GM12891 (cell line): ENCODE measurements around the gene CALML3. TPM values are rescaled to one million over a fixed set of nuclear protein-coding genes. Genes with fewer than 3 reads are reported as not detected.
A peak's percentile ranks its signal among the peaks of the same experiment; 100 is the strongest.
"Not testable (repeated sequence)": the region's sequence is repeated elsewhere in the genome, so short reads cannot be mapped to it uniquely, and the experiment has no call there.

Experiments
- DNase-seq: peaks from one replicate; pipeline ENCODE4 v3.0.0; 2011; ENCODE audit warnings: low spot score; ENCODE audit not compliant: insufficient read length
- FAIRE-seq: peaks from 2 replicates; lab custom pipeline; 2011; peaks lifted over from hg19 to GRCh38; lab: Jason Lieb, UNC
- PAX5 ChIP-seq: IDR thresholded peaks from 2 replicates; pipeline ENCODE4 v1.6.1; 2011; ENCODE audit warnings: low read length, moderate library complexity, mild to moderate bottlenecking; ENCODE audit not compliant: insufficient read depth, severe bottlenecking
- POLR2A ChIP-seq: IDR thresholded peaks from 2 replicates; pipeline ENCODE4 v1.6.1; 2011; ENCODE audit warnings: low read depth, low read length, control low read depth
- POLR2AphosphoS5 ChIP-seq: IDR thresholded peaks from 2 replicates; pipeline ENCODE4 v1.6.1; 2011; ENCODE audit warnings: low read depth, low read length, control low read depth
- POU2F2 ChIP-seq: IDR thresholded peaks from 2 replicates; pipeline ENCODE4 v1.6.1; 2011; ENCODE audit warnings: low read depth, mild to moderate bottlenecking, control low read depth, low read length, moderate library complexity
- SPI1 ChIP-seq: IDR thresholded peaks from 2 replicates; pipeline ENCODE4 v1.6.1; 2011; ENCODE audit warnings: low read depth, low read length, control low read depth
- TAF1 ChIP-seq: IDR thresholded peaks from 2 replicates; pipeline ENCODE4 v1.6.1; 2011; ENCODE audit warnings: low read depth, low read length, control low read depth
- polyA plus RNA-seq: library from polyadenylated mRNA; unstranded; fragments of >200 nt; gene quantifications from one replicate; pipeline ENCODE4 v1.2.1, GENCODE V29; 2012; ENCODE audit warnings: low read depth, missing spikeins, inconsistent platforms; ENCODE audit not compliant: missing spikeins

Gene CALML3
- not detected for polyA plus RNA-seq

DNA sequence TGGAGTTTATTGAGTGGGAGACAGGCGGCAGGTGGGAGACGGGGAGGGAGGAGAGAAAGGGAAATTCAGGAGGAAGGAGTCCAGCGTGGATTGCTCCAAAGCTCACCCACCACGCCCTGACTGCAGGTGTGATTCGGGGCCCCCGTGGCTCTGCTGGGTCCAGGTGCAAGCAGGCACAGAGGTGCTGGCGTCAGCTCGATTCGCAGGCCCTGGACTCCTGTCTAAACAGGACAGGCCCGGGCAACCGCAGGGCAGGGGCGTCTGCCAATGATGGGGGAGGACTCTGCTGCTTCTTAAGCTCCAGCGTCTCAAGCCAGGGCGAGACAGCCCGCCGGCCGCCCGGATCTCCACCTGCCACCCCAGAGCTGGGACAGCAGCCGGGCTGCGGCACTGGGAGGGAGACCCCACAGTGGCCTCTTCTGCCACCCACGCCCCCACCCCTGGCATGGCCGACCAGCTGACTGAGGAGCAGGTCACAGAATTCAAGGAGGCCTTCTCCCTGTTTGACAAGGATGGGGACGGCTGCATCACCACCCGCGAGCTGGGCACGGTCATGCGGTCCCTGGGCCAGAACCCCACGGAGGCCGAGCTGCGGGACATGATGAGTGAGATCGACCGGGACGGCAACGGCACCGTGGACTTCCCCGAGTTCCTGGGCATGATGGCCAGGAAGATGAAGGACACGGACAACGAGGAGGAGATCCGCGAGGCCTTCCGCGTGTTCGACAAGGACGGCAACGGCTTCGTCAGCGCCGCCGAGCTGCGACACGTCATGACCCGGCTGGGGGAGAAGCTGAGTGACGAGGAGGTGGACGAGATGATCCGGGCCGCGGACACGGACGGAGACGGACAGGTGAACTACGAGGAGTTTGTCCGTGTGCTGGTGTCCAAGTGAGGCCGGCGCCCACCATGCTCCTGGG, at the start of gene CALML3:
Gene CALML3 (plus strand): TSS at position 321 of the 920 bp plus-strand sequence. CDS start 125 bp downstream, at position 446.
- FAIRE-seq, result no peak
- TF ChIP-seq PAX5, result no peak
- no peak for TF ChIP-seq POLR2A
- TF ChIP-seq SPI1, result no peak
- TF ChIP-seq POLR2AphosphoS5, result no peak
- TF ChIP-seq TAF1, result no peak
- TF ChIP-seq POU2F2, result no peak
- no peak for DNase-seq

DNA sequence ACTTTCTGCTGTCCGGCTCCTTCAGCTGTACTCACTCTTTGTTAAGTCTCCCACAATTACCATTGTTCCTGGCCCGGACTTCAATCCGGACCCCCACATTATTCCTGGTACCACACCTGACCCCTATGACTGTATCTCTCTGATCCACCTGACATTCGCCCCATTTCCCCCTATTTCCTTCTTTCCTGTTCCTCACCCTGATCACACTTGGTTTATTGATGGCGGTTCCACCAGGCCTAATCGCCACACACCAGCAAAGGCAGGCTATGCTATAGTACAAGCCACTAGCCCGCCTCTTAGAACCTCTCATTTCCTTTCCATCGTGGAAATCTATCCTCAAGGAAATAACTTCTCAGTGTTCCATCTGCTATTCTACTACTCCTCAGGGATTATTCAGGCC, 49.7 kb upstream of the CALML3 start:
- not testable (repeated sequence) for FAIRE-seq

DNA sequence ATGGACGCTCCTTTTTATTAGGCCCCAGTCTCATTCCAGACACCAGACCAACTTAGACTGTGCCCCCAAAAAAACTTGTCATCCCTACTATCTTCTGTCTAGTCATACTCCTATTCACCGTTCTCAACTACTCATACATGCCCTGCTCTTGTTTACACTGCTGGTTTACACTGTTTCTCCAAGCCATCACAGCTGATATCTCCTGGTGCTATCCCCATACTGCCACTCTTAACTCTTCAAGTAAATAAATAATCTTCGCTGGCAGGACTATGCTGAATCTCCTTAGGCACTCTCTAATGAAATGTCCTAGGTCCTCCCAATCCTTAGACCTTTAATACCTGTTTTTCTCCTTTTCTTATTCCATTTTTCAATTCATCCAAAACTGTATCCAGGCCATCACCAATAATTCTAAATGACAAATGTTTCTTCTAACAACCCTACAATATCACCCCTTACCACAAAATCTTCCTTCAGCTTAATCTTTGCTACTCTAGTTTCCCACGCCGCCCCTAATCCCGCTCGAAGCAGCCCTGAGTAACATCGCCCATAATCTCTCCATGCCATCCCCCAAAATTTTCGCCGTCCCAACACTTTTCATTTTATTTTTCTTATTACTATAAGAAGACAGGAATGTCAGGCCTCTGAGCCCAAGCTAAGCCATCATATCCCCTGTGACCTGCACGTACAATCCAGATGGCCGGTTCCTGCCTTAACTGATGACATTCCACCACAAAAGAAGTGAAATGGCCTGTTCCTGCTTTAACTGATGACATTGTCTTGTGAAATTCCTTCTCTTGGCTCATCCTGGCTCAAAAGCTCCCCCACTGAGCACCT, 48.6 kb upstream of the CALML3 start:
- not testable (repeated sequence) for DNase-seq, FAIRE-seq

More for the DNA sequence above, 49.7 kb upstream of the CALML3 start:
- DNase-seq, result not testable (repeated sequence)

DNA sequence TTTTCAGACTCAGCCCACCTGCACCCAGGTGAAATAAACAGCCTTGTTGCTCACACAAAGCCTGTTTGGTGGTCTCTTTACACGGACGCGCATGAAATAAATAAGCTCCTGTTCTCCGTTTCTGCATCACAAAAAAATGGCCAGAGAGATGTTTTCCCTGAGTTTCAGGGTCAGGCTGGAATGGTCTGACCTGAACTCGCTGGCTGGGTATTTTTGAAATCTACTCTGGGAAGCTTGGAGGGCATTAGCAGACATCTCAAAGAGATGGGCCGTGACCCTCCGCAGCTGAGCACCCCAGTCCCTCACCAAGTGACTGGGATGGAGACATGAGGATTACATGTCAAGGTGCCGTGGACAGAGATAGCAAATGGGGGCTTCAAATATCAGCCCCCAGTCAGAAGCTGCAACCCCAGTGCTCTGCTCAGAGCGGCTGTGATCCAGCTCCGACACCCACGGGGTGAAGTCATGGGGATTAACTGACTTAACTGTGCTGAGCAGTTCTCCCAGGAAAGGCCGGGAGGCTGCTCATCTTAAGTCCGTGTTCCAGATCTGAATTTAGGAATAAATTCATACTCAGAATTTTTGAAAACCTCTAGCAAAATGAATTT, 47.7 kb upstream of the CALML3 start:
- FAIRE-seq (no peak), DNase-seq (no peak)
- TF ChIP-seq TAF1 (no peak), POU2F2 (no peak), PAX5 (no peak), POLR2AphosphoS5 (no peak), POLR2A (no peak), SPI1 (no peak)

DNA sequence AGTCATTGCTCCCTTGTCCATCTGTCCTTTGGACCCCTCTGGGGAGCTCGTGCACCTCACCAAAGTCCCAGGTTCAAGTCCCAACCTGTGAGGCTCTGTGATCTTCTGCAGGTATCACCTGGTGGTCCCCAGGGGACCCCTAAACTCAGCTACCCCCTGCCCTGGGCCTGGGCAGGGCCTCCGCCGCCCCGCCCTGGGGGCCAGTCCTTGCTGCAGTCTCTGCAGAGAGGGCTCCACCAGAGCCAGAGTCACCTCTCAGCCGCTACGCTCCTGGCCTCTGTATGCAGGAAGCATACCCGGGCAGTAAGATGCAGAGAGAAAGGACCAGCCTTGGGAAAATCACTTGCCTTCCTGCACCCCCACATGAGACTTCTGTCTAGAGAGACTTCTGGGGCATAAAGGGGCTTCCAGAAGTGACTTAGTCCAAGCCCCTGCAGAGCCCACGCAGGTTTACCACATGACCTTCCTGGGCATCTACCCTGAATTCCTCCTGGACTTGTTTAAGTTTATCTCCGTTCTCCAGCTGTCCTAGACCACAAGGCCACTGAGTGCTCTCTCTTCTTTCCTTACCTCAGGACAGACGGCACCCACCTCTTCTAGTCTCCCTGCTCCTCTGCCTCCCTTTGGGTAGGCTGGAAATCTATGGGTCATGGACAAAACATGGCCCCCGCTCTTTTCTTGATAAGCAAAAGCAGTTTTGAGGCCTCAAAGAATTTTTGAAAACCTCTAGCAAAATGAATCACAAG, 46.6 kb upstream of the CALML3 start:
- FAIRE-seq (no peak), DNase-seq (no peak)
- no peak for TF ChIP-seq TAF1
- TF ChIP-seq PAX5, result no peak
- TF ChIP-seq POU2F2, result no peak
- no peak for TF ChIP-seq POLR2A
- TF ChIP-seq POLR2AphosphoS5, result no peak
- no peak for TF ChIP-seq SPI1

DNA sequence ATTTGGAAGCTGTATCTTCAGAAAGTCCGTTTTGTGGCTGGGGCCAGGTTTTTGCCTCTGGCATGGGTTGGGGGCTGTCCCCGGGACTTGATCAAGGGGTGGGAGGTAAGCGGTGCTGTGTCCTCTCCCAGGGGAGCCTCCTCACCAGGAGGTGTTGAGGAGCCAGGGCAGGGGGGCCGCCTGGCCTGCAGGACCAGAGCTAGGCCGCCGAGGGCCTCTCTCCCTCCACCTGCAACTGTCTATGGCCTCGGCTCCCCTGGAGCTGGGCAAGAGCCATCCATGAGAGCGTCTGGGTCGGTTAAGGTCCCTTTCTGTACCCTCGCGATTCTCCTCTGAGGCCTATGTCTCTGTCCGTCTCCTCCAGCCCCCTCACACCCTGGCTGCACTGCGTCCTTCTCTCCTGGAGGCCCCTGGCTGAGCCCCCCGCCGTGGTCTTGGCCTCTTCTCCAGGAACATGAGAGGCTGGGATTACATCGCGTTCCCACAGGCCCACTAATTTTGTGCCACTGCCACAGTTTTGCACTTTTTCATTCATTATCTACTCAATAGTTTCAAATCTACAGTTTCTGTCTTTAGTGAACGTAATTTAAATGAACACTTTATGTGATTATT, 46.0 kb upstream of the CALML3 start:
- FAIRE-seq, result no peak
- DNase-seq, result no peak
- TF ChIP-seq PAX5 (no peak), POLR2AphosphoS5 (no peak), SPI1 (no peak), TAF1 (no peak), POU2F2 (no peak), POLR2A (no peak)

DNA sequence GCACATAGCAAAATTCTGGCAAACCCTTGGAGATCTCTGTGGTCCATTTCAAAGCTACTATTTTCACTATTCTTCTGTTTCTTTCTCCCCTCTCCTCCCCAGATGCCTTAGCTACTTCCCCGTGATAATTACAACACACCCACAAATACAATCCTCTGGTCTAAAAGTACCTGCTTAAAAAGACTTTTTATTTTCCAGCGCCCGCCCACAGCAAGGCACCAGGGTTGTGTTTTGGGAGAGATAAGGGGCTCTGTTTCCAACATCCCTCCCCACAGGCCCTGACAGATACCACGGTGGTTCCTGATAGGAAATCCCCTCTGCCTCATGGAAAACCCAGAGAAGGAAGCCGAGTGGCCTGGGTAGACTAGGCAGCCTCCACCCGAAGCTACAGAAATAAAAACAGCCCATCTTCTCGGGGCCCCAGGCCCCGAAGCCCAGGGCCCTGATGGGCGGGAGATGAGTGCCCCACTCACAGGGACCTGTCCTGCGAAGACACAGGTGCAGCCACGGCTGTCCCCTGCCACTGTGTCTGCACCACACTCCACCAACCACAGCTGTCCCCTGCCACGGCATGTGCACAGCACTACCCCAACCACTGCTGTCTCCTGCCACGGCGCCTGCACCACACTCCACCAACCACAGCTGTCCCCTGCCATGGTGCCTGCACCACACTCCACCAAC, 45.1 kb upstream of the CALML3 start:
- TF ChIP-seq PAX5 (no peak), POU2F2 (no peak), POLR2AphosphoS5 (no peak), SPI1 (no peak), POLR2A (no peak), TAF1 (no peak)
- FAIRE-seq (peak; percentile 60), DNase-seq (no peak)

DNA sequence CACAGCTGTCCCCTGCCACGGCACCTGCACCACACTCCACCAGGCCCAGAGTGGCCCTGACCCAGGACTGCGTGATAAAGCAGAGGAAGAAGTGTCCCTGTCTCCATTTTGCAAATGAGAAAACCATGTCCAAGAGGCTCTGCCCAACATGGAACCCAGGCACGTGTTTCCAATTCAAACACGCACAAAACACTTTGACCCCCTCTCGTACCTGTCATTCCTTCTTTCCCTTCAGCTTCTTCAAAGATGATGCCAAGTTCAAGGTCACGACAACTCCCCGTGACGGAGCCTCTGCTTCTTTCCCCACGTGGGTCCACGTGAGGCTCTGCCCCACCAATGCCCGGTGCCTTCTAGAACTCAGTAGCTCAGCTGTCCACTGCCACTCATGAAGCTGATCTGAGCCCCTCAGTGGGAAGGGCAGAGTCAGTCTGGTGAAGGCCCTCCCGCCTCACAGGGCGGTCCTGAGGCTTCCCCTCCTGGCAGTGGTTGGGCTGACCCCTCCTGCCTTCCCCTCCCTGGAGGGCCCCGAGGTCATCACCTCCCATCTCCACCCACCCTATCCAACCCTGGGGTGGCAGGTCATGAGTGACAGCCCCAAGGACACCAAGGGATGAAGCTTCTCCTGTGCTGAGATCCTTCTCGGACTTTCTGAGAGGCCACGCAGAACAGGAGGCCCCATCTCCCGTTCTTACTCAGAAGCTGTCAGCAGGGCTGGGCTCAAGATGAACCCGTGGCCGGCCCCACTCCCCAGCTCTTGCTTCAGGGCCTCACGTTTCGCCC, 44.4 kb upstream of the CALML3 start:
- TF ChIP-seq POLR2AphosphoS5, result no peak
- TF ChIP-seq POU2F2, result no peak
- no peak for TF ChIP-seq SPI1
- TF ChIP-seq PAX5, result no peak
- no peak for TF ChIP-seq TAF1
- no peak for TF ChIP-seq POLR2A
- no peak for DNase-seq
- no peak for FAIRE-seq
